Heart right ventricle (tissue), 16 donors: Measurements from ENCODE around the gene INPP4B. TPM values are rescaled to one million over a fixed set of nuclear protein-coding genes. Genes with fewer than 3 reads are reported as not detected.
A peak's percentile ranks its signal among the peaks of the same experiment; 100 is the strongest.

Experiments
- ATAC-seq, 8 donors: fragments of 200-7000 bp; cut with Tn5 transposase; one replicate each; pipeline ENCODE4 v1.9.1; 2020; ENCODE audit warnings: mild to moderate bottlenecking in 8 of 8, moderate library complexity in 8 of 8, moderate number of reproducible peaks in 1 of 8
- DNase-seq, 2 donors: peaks; one replicate each; pipeline ENCODE4 v3.0.0-alpha.2; 2020
- H3K27ac ChIP-seq, 10 donors: fragments of 200-600 bp; sonication (generic) in 2 of 10; one replicate each; pipeline versions ENCODE4 v1.5.0 to v1.8.0; 2020 to 2022; ENCODE audit warnings: mild to moderate bottlenecking in 3 of 10
- H3K27me3 ChIP-seq, 7 donors: fragments of 200-600 bp; one replicate each; pipeline ENCODE4 v1.8.0; 2021 to 2022; ENCODE audit warnings: mild to moderate bottlenecking in 2 of 7
- H3K36me3 ChIP-seq, 9 donors: fragments of 200-600 bp; sonication (generic) in 1 of 9; one replicate each; pipeline versions ENCODE4 v1.5.0 to v1.8.0; 2020 to 2022; ENCODE audit warnings: mild to moderate bottlenecking in 2 of 9
- H3K4me1 ChIP-seq, 9 donors: fragments of 200-600 bp; sonication (generic) in 1 of 9; one replicate each; pipeline versions ENCODE4 v1.5.0 to v1.8.0; 2020 to 2022; ENCODE audit warnings: mild to moderate bottlenecking in 4 of 9
- H3K4me3 ChIP-seq, 10 donors: fragments of 200-600 bp; sonication (generic) in 2 of 10; one replicate each; pipeline versions ENCODE4 v1.5.0 to v1.8.0; 2020 to 2022; ENCODE audit warnings: mild to moderate bottlenecking in 7 of 10, moderate library complexity in 2 of 10
- H3K9me3 ChIP-seq, 11 donors: fragments of 200-600 bp in 10 of 11; sonication (generic) in 2 of 11; one replicate each; pipeline versions ENCODE4 v1.5.0 to v1.8.0; 2013 to 2022; ENCODE audit warnings: mild to moderate bottlenecking in 2 of 11, control low read depth in 1 of 11, moderate library complexity in 1 of 11
- WGBS, 2 donors: extraction: QIAGEN DNeasy Blood & Tissue Kit; methylation state at CpG; one replicate each; pipeline ENCODE4 v1.1.7; 2013; ENCODE audit warnings: inconsistent platforms in 1 of 2; 5-methylcytosine and 5-hydroxymethylcytosine counted together
- intact Hi-C, 10 donors: fragments of 100-400 bp; cut with DNase I; formaldehyde crosslinking; loops; one replicate each; pipeline versions ENCODE4 v1.11.1 to v1.14.2; 2022
- polyA plus RNA-seq, 2 donors: library from polyadenylated mRNA; stranded (reverse); fragments of 200-250 nt; gene quantifications; one replicate each; pipeline ENCODE4 v1.2.3, GENCODE V29; 2013
- total RNA-seq, 10 donors: library from RNA; stranded (reverse); fragmentation: NEBNext Ultra II Directional in 3 of 10; extraction: Animal tissue kit (Norgen Biotek cat#: 25700) in 3 of 10; gene quantifications; one replicate each; pipeline versions ENCODE4 v1.2.1 to v1.2.4, GENCODE V29; 2021 to 2023
- TF ChIP-seq, protein P1 (sequence below), 9 donors: fragments of 200-600 bp; sonication (generic) in 2 of 9; IDR thresholded peaks; one replicate each; pipeline versions ENCODE4 v1.5.0 to v1.8.0; 2021 to 2022; ENCODE audit warnings: antibody characterized with exemption in 9 of 9, mild to moderate bottlenecking in 5 of 9, moderate library complexity in 1 of 9
- donor health status: Arrhythmogenic right ventricular cardiomyopathy.
- donor health status: ischemic (EF 13 %, LVEDD 7.1; RV severe dilation, severe dysfunction).
- donor health status: healthy with polysubstance abuse.
- donor health status: DM: no; HTN: yes; CAD: no.
- donor health status: DM: no; HTN: no; CAD: no.
- donor health status: ischemic (EF 25% LVEDD 6.9; RV normal size, moderate dysfunction).
- donor health status: ischemic (EF 25% LVEDD 5.7; RV mildly dilated, moderate dysfunction).
- donor health status: healthy.
- donor health status: DM: yes; HTN: yes; CAD: no.
- donor health status: Ischemic cardiomyopathy.
- donor health status: ischemic (EF 35%, LVEDD 5.7; RV mildly dilated, moderate dysfunction).
- donor health status: nonischemic (EF 11% LVEDD 7.7; RV severe dilation, severe dysfunction).
- donor health status: DM: yes; HTN: yes; CAD: no.
- donor health status: PGD.
- donor health status: ischemic (EF 29% LVEDD 5.4; RV normal size, mild dysfunction).
- donor health status: nonischemic (EF 23%, LVEDD 6.1; RV moderate dilation, normal function).

Gene INPP4B
- total and polyA plus RNA-seq, 12 donors: 3.7 to 100.0 (median 39.1) TPM

- H3K4me1 ChIP-seq: no peaks in the 10 kb centered on the region
- TF ChIP-seq, protein P1, sequence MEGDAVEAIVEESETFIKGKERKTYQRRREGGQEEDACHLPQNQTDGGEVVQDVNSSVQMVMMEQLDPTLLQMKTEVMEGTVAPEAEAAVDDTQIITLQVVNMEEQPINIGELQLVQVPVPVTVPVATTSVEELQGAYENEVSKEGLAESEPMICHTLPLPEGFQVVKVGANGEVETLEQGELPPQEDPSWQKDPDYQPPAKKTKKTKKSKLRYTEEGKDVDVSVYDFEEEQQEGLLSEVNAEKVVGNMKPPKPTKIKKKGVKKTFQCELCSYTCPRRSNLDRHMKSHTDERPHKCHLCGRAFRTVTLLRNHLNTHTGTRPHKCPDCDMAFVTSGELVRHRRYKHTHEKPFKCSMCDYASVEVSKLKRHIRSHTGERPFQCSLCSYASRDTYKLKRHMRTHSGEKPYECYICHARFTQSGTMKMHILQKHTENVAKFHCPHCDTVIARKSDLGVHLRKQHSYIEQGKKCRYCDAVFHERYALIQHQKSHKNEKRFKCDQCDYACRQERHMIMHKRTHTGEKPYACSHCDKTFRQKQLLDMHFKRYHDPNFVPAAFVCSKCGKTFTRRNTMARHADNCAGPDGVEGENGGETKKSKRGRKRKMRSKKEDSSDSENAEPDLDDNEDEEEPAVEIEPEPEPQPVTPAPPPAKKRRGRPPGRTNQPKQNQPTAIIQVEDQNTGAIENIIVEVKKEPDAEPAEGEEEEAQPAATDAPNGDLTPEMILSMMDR (IDR thresholded peaks at IDR 0.05): no peak
- intact Hi-C loops: no loop called here
- peaks cover 0 to 52% (median 0%) of the 10 kb centered on the region in 9 donors for H3K36me3 ChIP-seq
- no peaks in the 10 kb centered on the region for H3K9me3 ChIP-seq
- no peaks in the 10 kb centered on the region for H3K27me3 ChIP-seq
- ATAC-seq: no peak
- H3K27ac ChIP-seq: no peak overlapping the region
- DNase-seq: no peak
- no peak overlapping the region for H3K4me3 ChIP-seq
Observed at GRCh38 chr4:142110136-142110535, 736.0 kb downstream of the INPP4B start.

- TF ChIP-seq, protein P1 (IDR thresholded peaks at IDR 0.05): no peak
- ATAC-seq (no peak), DNase-seq (no peak)
- Histone ChIP-seq H3K4me1 (peaks cover 0 to 7% (median 0%) of the 10 kb centered on the region in 9 donors), H3K9me3 (no peaks in the 10 kb centered on the region), H3K27me3 (no peaks in the 10 kb centered on the region), H3K36me3 (peaks cover 0 to 26% (median 0%) of the 10 kb centered on the region in 9 donors), H3K27ac (no peak overlapping the region), H3K4me3 (no peak overlapping the region)
- intact Hi-C loops: no loop called here
- WGBS, 2 donors: 78 to 86% methylated on average over 4 of the region's 4 CpGs
Observed at GRCh38 chr4:142104041-142104440, 742.1 kb downstream of the INPP4B start.

DNA sequence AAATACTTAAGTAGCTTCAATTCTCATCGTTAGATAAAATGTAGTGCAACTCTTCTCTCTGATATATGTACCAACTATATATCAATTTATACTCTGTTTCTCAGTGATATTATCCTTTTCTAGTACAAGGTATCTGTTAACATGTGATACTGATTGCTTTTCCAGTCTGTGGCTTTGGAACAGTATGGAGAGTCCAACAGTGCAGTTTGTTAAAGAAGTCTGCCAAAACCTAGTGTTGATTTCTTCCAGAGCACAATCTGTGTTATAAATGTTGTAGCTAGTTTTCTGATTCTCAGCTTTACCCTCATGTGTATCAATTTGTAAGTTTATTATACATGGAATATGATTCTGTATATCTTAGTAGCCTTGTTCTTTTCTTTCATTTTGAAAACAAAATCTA, 744.7 kb downstream of the INPP4B start:
- Histone ChIP-seq H3K27me3 (no peaks in the 10 kb centered on the region), H3K4me3 (no peak overlapping the region), H3K9me3 (no peaks in the 10 kb centered on the region), H3K4me1 (peaks cover 0 to 7% (median 0%) of the 10 kb centered on the region in 9 donors), H3K27ac (no peak overlapping the region), H3K36me3 (peaks cover 0 to 6% (median 0%) of the 10 kb centered on the region in 9 donors)
- ATAC-seq: peak in 1 of 8 donors; percentile 27
- DNase-seq: no peak
- WGBS, 2 donors: 57 to 75% methylated on average over 1 of the region's 1 CpG
- intact Hi-C loops: no loop called here
- TF ChIP-seq, protein P1 (IDR thresholded peaks at IDR 0.05): no peak

DNA sequence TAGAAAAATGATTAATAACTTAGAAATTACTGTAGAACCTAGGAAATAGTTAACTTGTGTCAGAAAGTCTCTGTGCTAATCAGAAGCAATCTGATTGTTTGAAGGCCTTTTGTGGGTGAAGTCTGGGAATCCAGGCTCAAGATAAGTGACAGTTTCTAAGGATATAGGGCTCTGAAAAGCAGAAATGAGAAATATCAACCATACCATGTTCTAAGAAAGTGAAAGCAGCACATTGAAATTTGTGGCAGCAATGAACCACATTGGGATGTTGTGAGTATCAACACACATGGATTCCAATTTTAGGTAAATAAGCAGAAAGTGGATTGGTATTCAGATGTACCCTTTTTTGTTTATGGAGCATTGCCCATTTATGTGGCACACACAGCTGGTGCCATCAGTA, 745.2 kb downstream of the INPP4B start:
- no peak overlapping the region for H3K27ac ChIP-seq
- TF ChIP-seq, protein P1 (IDR thresholded peaks at IDR 0.05): no peak
- intact Hi-C loops: no loop called here
- peaks cover 0 to 1% (median 0%) of the 10 kb centered on the region in 9 donors for H3K36me3 ChIP-seq
- H3K9me3 ChIP-seq: no peaks in the 10 kb centered on the region
- no peak for ATAC-seq
- no peaks in the 10 kb centered on the region for H3K27me3 ChIP-seq
- H3K4me3 ChIP-seq: no peak overlapping the region
- peaks cover 0 to 7% (median 4%) of the 10 kb centered on the region in 9 donors for H3K4me1 ChIP-seq
- no peak for DNase-seq
